ENCODE results near the gene KLF13. TPM values are rescaled to one million over a fixed set of nuclear protein-coding genes. Genes with fewer than 3 reads are reported as not detected.

The KLF13 gene
- polyA plus RNA-seq, 1 donor (not counting 4 experiments of a cell fraction or from before 2014, with no cell fraction given), result 66.7 TPM

DNA sequence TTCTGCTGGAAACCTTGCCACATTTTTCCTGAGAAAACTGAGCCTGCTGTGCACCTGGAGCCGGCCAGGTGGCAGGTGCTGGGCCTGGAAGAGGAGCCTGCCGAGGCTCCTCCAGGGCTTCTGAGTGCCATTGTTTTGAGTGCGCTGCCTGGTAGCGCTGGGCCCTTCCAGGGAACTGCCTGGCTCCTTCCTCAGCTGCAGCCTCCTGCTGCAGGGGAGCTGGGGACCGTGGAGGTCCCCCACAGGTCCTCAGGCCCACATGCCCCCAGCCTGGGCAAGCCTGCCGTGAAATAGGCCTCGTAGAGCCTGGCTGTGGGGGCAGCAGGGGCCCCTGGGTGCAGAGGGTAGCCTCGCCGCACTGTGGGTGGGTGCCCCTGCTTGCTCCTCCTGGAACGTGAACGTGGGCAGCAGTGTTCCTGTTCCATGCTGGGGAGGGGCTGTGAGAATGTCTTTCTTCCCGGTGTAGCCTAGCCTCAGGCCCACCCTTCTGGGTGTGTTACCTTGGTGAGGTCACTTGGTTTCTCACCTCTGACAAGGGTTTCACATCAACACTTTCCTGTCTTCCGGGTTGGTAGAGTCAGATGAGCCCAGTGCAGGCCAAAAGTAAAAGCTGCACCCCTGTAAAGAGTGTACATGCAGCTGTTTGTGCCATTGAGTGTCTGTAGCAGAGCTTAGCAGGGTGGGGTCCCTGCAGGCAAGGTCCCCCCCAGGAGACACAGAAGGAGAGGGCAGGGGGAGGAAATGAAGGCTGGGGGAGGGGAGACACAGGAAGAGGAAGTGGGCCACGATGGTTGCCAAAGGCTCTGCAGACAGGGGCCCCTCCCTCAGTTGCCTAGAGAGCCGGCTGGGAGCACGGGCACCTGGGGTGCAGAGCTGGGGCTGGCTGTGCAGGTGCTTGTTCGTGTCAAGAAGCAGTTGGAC lies 34.5 kb downstream of the KLF13 start:
- peaks cover 2% of the 10 kb centered on the region for H4K20me1 ChIP-seq (ENCODE audit: control insufficient read depth, extremely low read depth, insufficient read depth, low read length)
- no peaks in the 10 kb centered on the region for H3K9me3 ChIP-seq (ENCODE audit: control insufficient read depth, low read depth, low read length)
- H2AFZ ChIP-seq (ENCODE audit: control insufficient read depth, low read length), result peak overlapping the region; percentile 53
- TF ChIP-seq, protein P1, sequence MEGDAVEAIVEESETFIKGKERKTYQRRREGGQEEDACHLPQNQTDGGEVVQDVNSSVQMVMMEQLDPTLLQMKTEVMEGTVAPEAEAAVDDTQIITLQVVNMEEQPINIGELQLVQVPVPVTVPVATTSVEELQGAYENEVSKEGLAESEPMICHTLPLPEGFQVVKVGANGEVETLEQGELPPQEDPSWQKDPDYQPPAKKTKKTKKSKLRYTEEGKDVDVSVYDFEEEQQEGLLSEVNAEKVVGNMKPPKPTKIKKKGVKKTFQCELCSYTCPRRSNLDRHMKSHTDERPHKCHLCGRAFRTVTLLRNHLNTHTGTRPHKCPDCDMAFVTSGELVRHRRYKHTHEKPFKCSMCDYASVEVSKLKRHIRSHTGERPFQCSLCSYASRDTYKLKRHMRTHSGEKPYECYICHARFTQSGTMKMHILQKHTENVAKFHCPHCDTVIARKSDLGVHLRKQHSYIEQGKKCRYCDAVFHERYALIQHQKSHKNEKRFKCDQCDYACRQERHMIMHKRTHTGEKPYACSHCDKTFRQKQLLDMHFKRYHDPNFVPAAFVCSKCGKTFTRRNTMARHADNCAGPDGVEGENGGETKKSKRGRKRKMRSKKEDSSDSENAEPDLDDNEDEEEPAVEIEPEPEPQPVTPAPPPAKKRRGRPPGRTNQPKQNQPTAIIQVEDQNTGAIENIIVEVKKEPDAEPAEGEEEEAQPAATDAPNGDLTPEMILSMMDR (optimal IDR thresholded peaks at IDR 0.05 in 1 of 3, IDR thresholded peaks at IDR 0.05 in 1 of 3, conservative IDR thresholded peaks at IDR 0.05 in 1 of 3; ENCODE audit: extremely low read depth in 1 of 3, insufficient read depth in 2 of 3, low read length in 3 of 3), result peak in 1 of 3 experiments; percentile 16
- TF ChIP-seq EZH2 (IDR thresholded peaks at IDR 0.05; ENCODE audit: low read length), result no peak
- no peaks in the 10 kb centered on the region for H3K27me3 ChIP-seq (ENCODE audit: control insufficient read depth, extremely low read depth, insufficient read depth, low read length)
- peaks cover 6% of the 10 kb centered on the region for H3K9me1 ChIP-seq (ENCODE audit: control insufficient read depth, extremely low read depth, insufficient read depth, low read length)
- FAIRE-seq, result peak; percentile 60
- DNase-seq (ENCODE audit: low read depth, low spot score), result no peak
- peaks cover 62% of the 10 kb centered on the region for H3K4me1 ChIP-seq (ENCODE audit: control insufficient read depth, extremely low read depth, insufficient read depth, low read length)
- H3K79me2 ChIP-seq (ENCODE audit: control insufficient read depth, insufficient read depth, low read length), result peaks cover 83% of the 10 kb centered on the region
- peaks cover 0 to 3% of the 10 kb centered on the region in 2 experiments for H3K36me3 ChIP-seq (ENCODE audit: control insufficient read depth in 2 of 2, extremely low read depth in 1 of 2, insufficient read depth in 2 of 2, low read length in 2 of 2)
- H3K4me2 ChIP-seq (ENCODE audit: control insufficient read depth, extremely low read depth, insufficient read depth, low read depth, low read length), result peak overlapping the region; percentile 68
- peak overlapping the region; percentile 74 for H3K9ac ChIP-seq (ENCODE audit: control insufficient read depth, extremely low read depth, insufficient read depth, low read length)
- peak overlapping the region; percentile 82 for H3K27ac ChIP-seq (ENCODE audit: control insufficient read depth, insufficient read depth, low read length)
- H3K4me3 ChIP-seq (ENCODE audit: control insufficient read depth in 2 of 3, extremely low read depth in 1 of 3, insufficient read depth in 2 of 3, low read depth in 1 of 3, low read length in 3 of 3), result peak overlapping the region in 1 of 3 experiments; percentile 36
- dilution Hi-C loops (cut with MboI; ENCODE audit: extremely low pct_ligation_motif_present, low sequenced_read_pairs), result no loop called here

DNA sequence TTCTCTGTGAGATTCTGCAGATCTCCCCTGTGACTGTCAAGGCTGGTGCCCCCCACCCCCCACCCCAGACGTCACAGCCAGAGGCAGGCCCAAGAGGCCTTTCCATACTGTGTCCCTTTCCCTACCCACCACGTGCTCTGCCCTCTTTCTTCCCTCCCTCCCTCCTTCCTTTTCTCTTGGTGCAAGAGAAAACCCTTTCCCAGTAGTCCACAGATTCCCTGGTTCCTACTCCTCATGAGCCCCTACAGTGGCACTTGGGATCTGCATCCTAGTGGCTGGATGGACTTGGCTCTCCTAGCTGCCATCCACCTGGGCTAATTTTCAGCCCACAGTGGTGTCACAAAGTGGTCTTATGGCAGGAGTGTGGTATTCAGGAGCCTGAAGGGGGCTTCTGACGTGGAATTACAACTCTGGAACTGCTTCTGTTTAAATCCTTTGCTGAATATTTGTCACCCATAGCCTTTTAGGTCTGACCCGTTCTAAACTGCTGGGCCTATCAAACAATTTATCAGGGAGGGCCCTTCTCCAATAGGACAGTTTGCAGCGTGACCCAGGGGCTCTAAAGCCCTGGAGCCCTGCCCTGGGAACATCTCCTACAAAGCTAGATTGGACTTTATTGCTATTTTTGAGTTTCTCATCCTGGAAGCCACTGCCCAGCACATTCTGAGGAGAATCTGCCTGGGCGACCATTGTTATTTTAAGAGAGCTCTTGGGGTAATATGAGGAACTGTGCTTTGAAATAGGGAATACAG lies 35.3 kb downstream of the KLF13 start:
- Histone ChIP-seq H4K20me1 (ENCODE audit: control insufficient read depth, extremely low read depth, insufficient read depth, low read length) (peaks cover 2% of the 10 kb centered on the region), H3K4me2 (ENCODE audit: control insufficient read depth, extremely low read depth, insufficient read depth, low read depth, low read length) (peak overlapping the region; percentile 30), H3K36me3 (ENCODE audit: control insufficient read depth in 2 of 2, extremely low read depth in 1 of 2, insufficient read depth in 2 of 2, low read length in 2 of 2) (peaks cover 0 to 3% of the 10 kb centered on the region in 2 experiments), H3K9me1 (ENCODE audit: control insufficient read depth, extremely low read depth, insufficient read depth, low read length) (peaks cover 6% of the 10 kb centered on the region), H3K27ac (ENCODE audit: control insufficient read depth, insufficient read depth, low read length) (peak overlapping the region; percentile 82), H2AFZ (ENCODE audit: control insufficient read depth, low read length) (no peak overlapping the region), H3K27me3 (ENCODE audit: control insufficient read depth, extremely low read depth, insufficient read depth, low read length) (no peaks in the 10 kb centered on the region), H3K79me2 (ENCODE audit: control insufficient read depth, insufficient read depth, low read length) (peaks cover 84% of the 10 kb centered on the region), H3K9ac (ENCODE audit: control insufficient read depth, extremely low read depth, insufficient read depth, low read length) (peak overlapping the region; percentile 36), H3K4me3 (ENCODE audit: control insufficient read depth in 2 of 3, extremely low read depth in 1 of 3, insufficient read depth in 2 of 3, low read depth in 1 of 3, low read length in 3 of 3) (no peak overlapping the region), H3K9me3 (ENCODE audit: control insufficient read depth, low read depth, low read length) (no peaks in the 10 kb centered on the region), H3K4me1 (ENCODE audit: control insufficient read depth, extremely low read depth, insufficient read depth, low read length) (peaks cover 71% of the 10 kb centered on the region)
- DNase-seq (ENCODE audit: low read depth, low spot score) (no peak), FAIRE-seq (peak; percentile 26)
- dilution Hi-C loops (cut with MboI; ENCODE audit: extremely low pct_ligation_motif_present, low sequenced_read_pairs), result no loop called here
- TF ChIP-seq, protein P1 (optimal IDR thresholded peaks at IDR 0.05 in 1 of 3, IDR thresholded peaks at IDR 0.05 in 1 of 3, conservative IDR thresholded peaks at IDR 0.05 in 1 of 3; ENCODE audit: extremely low read depth in 1 of 3, insufficient read depth in 2 of 3, low read length in 3 of 3), result no peak
- TF ChIP-seq EZH2 (IDR thresholded peaks at IDR 0.05; ENCODE audit: low read length), result no peak
